Activated CD8-positive, alpha-beta memory T cell treated with anti-CD3 and anti-CD28 coated beads, Interleukin-2, amount 50 U/mL, for 1 hour (primary cell): ENCODE results near the gene MYL12A.
"Not testable (repeated sequence)": the region's sequence is repeated elsewhere in the genome, so short reads cannot be mapped to it uniquely, and the experiment has no call there.

Source experiments
- DNase-seq: peaks from one replicate; pipeline ENCODE4 v3.0.0-alpha.2; 2020; ENCODE audit errors: extremely low read depth

Gene MYL12A

DNA sequence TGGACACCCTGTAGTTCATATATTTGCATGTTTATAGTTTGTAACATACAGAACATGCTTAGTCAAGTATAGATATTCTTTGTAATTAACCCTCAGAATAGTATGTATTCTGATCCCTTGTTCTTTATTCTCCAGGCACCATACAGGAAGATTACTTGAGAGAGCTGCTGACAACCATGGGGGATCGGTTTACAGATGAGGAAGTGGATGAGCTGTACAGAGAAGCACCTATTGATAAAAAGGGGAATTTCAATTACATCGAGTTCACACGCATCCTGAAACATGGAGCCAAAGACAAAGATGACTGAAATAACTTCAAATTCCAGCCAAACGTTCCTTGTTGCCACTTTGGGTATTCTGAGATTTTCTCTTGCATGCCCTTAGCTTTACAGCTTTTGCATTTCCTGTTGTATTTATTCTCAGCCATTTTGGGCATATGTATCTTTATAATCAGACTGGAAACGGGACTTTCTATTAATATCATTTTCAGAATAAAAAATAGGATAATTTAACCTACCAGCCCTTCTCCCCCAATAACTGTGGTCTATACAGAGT lies 8.1 kb downstream of the MYL12A start:
- no peak for DNase-seq

GRCh38 chr18:3256693-3257626 lies 9.4 kb downstream of the MYL12A start:
- DNase-seq, result no peak

DNA sequence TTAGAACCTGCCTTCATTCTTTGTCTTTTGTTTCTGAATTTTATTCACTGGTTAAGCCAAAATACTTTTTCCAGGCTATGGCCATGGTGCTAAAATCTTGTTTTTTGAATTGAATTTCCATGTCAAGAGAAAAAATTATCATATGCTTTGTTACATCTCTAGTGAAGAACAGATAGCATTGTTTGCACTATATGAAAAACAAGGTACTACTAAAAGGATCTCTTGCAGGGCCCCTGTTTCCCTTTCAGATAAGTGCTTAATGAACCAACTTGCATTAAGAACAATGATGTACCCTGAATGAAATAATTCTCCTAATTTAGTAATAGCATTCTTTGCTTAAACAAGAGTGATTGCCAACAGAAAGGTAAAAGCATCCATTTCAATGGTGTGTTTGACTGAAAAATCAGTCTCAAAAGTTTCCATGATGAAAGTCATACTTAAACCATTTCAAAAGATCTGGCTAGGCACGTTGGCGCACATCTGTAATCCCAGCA lies 10.1 kb downstream of the MYL12A start:
- no peak for DNase-seq

- no peak for DNase-seq
These were observed 13.4 kb downstream of the MYL12A start for GRCh38 chr18:3260995-3261372.

GRCh38 chr18:3261373-3262233 lies 14.0 kb downstream of the MYL12A start, which contains the start of gene MYL12B:
MYL12B (plus strand) TSS chr18:3262133; CDS start chr18:3272899, 10,766 bp downstream.
- peak; percentile 36 for DNase-seq

GRCh38 chr18:3262234-3263131 lies 14.9 kb downstream of the MYL12A start:
- no peak for DNase-seq

GRCh38 chr18:3263132-3263700 lies 15.6 kb downstream of the MYL12A start:
- no peak for DNase-seq

- DNase-seq, result no peak
These were observed 16.8 kb downstream of the MYL12A start for GRCh38 chr18:3264362-3264761.

DNA sequence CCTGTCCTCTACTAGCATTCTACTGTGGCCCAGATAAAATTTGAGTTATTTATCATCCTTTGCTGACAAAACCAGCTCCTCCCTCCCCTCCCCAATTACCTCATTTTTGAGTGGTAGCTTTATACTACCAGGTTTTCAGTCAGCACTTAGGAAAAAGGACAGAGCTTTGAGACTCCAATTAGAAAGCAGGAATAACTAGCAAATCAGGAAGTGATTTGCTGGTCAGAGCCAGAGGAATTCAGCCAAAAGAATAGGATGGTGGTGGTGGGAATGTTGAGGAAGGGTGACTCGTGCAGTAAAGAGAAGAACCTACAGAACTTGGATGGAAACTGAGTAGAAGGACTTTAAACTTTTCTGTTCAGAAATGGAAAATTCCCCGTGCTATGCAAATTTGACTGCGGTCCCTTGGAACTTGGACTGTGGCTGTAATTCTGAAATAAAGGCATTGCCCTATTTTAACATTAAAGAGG lies 18.0 kb downstream of the MYL12A start:
- no peak for DNase-seq

GRCh38 chr18:3266062-3266608 lies 18.5 kb downstream of the MYL12A start:
- DNase-seq, result no peak

DNA sequence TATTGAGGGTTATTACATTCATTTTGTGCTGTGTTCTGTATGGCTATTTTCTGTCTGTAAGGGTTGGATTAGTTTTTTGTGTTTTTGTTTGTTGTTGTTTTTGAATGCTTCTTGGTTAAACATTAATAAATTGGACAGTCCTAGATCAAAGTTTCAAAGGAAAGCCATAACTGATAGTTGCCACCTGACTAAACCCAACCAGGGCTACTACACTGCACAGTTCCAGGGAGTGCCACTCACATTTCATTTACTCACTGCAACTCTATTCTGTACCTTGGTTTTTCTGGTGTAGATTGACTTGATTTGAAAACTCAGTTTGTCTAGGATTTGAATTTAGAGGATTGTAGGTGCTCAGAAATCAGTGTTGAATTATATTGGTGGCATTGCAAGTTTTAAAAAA lies 20.7 kb downstream of the MYL12A start:
- DNase-seq, result no peak

GRCh38 chr18:3269241-3269913 lies 21.8 kb downstream of the MYL12A start:
- no peak for DNase-seq

GRCh38 chr18:3269914-3270299 lies 22.3 kb downstream of the MYL12A start:
- no peak for DNase-seq

DNA sequence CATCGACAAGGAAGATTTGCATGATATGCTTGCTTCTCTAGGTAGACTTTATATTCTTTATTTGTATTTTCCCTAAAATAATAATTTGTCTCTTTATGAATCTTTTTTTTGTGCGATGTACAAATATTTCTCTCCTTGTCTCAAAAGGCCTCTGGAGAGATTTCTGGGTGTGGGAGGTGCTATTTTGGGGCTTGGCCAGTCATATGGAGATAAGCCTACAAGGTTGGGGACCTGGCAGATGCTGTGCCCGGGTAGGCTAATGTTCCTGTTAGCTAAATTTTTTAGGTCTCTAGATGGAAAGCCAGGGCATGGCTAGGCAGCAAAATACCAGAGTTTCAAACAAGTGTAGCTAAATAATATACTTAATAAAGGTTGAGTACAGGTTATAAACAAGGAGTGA lies 25.4 kb downstream of the MYL12A start:
- DNase-seq, result no peak

DNA sequence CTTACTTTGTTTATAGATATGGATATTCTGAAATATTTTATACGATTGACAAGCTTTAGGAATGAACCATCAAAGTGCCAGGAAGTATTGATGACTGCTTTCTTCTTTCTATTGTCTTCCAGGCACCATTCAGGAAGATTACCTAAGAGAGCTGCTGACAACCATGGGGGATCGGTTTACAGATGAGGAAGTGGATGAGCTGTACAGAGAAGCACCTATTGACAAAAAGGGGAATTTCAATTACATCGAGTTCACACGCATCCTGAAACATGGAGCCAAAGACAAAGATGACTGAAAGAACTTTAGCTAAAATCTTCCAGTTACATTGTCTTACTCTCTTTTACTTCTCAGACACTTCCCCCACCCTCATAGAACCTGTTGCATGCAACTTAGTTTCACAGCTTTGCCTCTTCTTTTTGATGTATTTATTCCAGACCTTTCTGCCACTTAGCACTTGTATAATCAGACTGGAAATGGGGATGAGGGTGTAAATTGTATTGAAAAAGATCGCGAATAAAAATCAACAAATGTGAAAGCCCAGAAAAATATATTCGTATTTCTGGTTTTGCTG lies 30.1 kb downstream of the MYL12A start:
- not testable (repeated sequence) for DNase-seq

DNA sequence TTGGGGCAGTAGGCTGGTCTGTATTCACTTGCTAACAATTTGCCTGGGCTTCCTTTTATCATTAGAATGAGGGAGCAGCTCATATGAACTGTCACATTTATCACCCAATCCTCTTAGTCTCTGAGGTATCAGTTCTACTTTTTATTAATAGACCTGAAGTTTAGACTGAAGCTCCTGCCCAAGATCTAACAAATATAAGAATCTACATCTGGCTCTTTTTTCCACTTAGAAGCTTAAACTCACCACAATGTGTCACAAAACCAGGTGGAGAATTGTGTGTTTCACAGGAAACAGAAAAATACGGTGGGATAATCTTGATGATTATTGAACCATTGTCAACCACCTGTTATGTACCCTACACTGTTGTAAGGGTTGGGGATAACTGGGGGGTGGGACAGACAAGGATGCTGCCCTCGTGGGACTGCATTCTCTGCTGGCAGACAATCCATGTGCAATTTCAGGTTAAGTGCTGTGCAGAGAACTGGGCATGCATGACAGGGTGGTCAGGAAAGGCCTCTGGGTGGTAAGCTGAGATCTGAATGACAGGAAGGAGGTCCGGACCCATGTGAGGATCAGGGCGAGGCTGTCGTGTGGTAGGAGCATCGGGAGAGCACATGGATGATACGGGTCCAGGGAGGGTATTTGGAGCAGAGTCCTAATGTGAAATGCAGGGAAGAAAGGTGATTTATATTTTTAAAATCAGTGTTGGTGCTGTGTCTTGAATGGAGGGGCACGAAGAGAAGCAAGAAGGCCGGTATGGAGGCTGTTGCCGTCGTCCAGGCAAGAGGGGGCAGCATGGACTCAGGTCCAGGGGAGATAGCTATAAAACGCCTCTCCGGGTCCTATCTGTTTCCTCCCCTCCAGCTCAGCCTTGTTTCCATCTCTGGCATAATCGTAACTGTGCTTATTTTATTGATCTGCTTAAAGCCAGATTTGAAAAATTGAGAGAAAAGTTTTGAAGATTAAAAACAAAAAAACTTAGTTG lies 31.9 kb downstream of the MYL12A start:
- DNase-seq, result no peak

- no peak for DNase-seq
These were observed 34.1 kb downstream of the MYL12A start for GRCh38 chr18:3281456-3282400.
